GM18907 (cell line): ENCODE results near the gene FGD5.
"Not testable (repeated sequence)": the region's sequence is repeated elsewhere in the genome, so short reads cannot be mapped to it uniquely, and the experiment has no call there.

ENCODE experiments used
- ATAC-seq: cut with Tn5 transposase; IDR thresholded peaks from one replicate; pipeline ENCODE4 v1.9.1; 2021; ENCODE audit warnings: mild to moderate bottlenecking, moderate library complexity; ENCODE audit not compliant: unreplicated experiment

FGD5 gene

GRCh38 chr3:14894085-14894484 is 75.3 kb downstream of the FGD5 start:
- no peak for ATAC-seq

GRCh38 chr3:14897266-14897665 is 78.5 kb downstream of the FGD5 start:
- no peak for ATAC-seq

- no peak for ATAC-seq
These were observed 80.2 kb downstream of the FGD5 start for GRCh38 chr3:14898929-14899328.

- no peak for ATAC-seq
These were observed 81.3 kb downstream of the FGD5 start for GRCh38 chr3:14899993-14900618.

GRCh38 chr3:14900881-14901873 is 82.4 kb downstream of the FGD5 start:
- no peak for ATAC-seq

GRCh38 chr3:14902719-14903118 is 84.0 kb downstream of the FGD5 start:
- no peak for ATAC-seq

- ATAC-seq = not testable (repeated sequence)
These were observed 84.7 kb downstream of the FGD5 start for GRCh38 chr3:14903501-14903900.

GRCh38 chr3:14905055-14905657 is 86.4 kb downstream of the FGD5 start:
- no peak for ATAC-seq

- ATAC-seq = no peak
These were observed 87.7 kb downstream of the FGD5 start for GRCh38 chr3:14906355-14906971.

GRCh38 chr3:14907043-14907966 is 88.5 kb downstream of the FGD5 start:
- ATAC-seq = no peak

- no peak for ATAC-seq
These were observed 90.5 kb downstream of the FGD5 start for GRCh38 chr3:14909250-14909649.

GRCh38 chr3:14911651-14912050 is 92.9 kb downstream of the FGD5 start:
- no peak for ATAC-seq

- no peak for ATAC-seq
These were observed 94.5 kb downstream of the FGD5 start for GRCh38 chr3:14913071-14913925.

GRCh38 chr3:14913926-14914778 is 95.4 kb downstream of the FGD5 start:
- no peak for ATAC-seq

- ATAC-seq = no peak
These were observed 96.0 kb downstream of the FGD5 start for GRCh38 chr3:14914779-14915117.

- ATAC-seq = no peak
These were observed 97.0 kb downstream of the FGD5 start for GRCh38 chr3:14915636-14916222.

- ATAC-seq = no peak
These were observed 99.6 kb downstream of the FGD5 start for GRCh38 chr3:14918356-14918860.

- ATAC-seq = no peak
These were observed 101.8 kb downstream of the FGD5 start for GRCh38 chr3:14920536-14920935.
